ENCODE results near the gene RNF10.

DNA sequence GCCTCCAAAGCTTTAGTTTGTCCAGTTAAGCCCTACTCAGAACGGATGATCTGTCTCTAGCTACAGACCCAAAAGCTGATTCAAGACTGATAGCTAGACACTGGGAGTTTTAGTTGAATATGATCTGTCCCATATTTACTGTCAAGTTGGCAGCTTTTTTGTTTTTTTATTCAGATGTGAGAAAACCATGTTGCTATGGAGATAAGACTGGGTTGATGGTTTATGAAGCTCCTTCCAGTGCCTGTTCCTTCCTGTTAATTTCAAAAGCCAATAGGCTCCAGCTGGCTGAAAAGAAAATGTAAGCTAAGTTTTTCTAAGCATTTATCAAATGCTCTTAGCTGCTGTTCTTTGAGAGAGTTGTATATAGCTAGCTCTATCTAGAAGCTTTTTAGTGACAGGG lies 33.6 kb upstream of the RNF10 start:
- TF ChIP-seq POLR2A (IDR thresholded peaks at IDR 0.05; ENCODE audit: low read length) (no peak), GATA1 (IDR thresholded peaks at IDR 0.05; ENCODE audit: low read depth, low read length) (no peak)
